Measurements from ENCODE around the gene SLC1A3. TPM values are rescaled to one million over a fixed set of nuclear protein-coding genes. Genes with fewer than 3 reads are reported as not detected.

Gene SLC1A3
- total and polyA plus RNA-seq, 2 donors (not counting 1 experiment from before 2014, with no cell fraction given) = 0.37 TPM; not detected in 1

DNA sequence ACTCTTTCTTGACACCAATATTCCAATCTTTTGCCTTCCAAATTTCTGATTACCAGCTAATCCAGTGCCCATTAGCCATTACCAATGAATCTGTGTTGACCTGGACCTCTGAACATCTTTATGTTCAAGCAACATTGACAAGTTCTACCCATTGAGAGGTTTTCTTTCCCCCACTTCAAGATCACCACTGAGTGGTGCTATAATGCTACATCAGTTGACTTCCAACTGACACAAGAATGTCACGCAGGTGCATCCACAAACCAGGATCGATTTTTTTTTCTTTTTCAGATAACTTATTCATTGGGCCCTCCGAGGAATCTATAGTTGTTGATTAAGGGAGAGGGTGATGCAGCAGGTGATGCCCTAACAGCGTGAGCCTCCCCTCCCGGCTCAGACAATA lies 102.6 kb downstream of the SLC1A3 start:
- H3K79me2 ChIP-seq (ENCODE audit: control insufficient read depth, insufficient read depth, low read length) = peaks cover 57% of the 10 kb centered on the region
- CTCF ChIA-PET = interaction anchor here (0.6 to 6.9 kb wide), 6 partner anchors 10 to 349 kb away, joined by 3 to 27 read pairs (median 4); no protein-coding TSS in a partner anchor
- no peak for ATAC-seq (ENCODE audit: low read depth)
- peaks cover 7 to 21% of the 10 kb centered on the region in 2 experiments for H3K36me3 ChIP-seq (replicated peaks in 1 of 2; ENCODE audit: control extremely low read depth in 1 of 2, control insufficient read depth in 1 of 2, extremely low read depth in 1 of 2, insufficient read depth in 2 of 2, low read length in 1 of 2)
- Mint-ChIP-seq H3K27ac (no peak overlapping the region), H3K27me3 (no peaks in the 10 kb centered on the region), H3K4me3 (no peak overlapping the region), H3K9me3 (ENCODE audit: insufficient read depth) (peaks cover 2% of the 10 kb centered on the region), H3K4me1 (peaks cover 2% of the 10 kb centered on the region)
- intact Hi-C loops (cut with micrococcal nuclease) = no loop called here
- WGBS (ENCODE audit: insufficient coverage) = no CpG with 5 or more reads among the region's 5 CpGs
- POLR2A ChIA-PET = no interaction called here
- H2AFZ ChIP-seq (ENCODE audit: insufficient read depth, low read depth, low read length, poor library complexity, severe bottlenecking) = no peak overlapping the region
- H3K9me3 ChIP-seq (ENCODE audit: control extremely low read depth in 1 of 3, control insufficient read depth in 2 of 3, insufficient read depth in 1 of 3, low read length in 2 of 3) = peaks cover 0 to 6% (median 0%) of the 10 kb centered on the region in 3 donors
- peaks cover 6% of the 10 kb centered on the region for H4K20me1 ChIP-seq (ENCODE audit: control insufficient read depth, insufficient read depth, low read length, poor library complexity, severe bottlenecking)
- no peaks in the 10 kb centered on the region for H3K4me1 ChIP-seq (ENCODE audit: control insufficient read depth in 2 of 2, insufficient read depth in 2 of 2, low read length in 2 of 2)
- DNase-seq = no peak
- no peaks in the 10 kb centered on the region for H3K27me3 ChIP-seq (replicated peaks in 1 of 4; ENCODE audit: control extremely low read depth in 1 of 4, control insufficient read depth in 3 of 4, insufficient read depth in 4 of 4, low read length in 3 of 4)
- no peak overlapping the region for H3K4me3 ChIP-seq (ENCODE audit: control extremely low read depth in 1 of 5, extremely low read depth in 1 of 5, insufficient read depth in 1 of 5, low read depth in 2 of 5, low read length in 4 of 5)
- H3K4me2 ChIP-seq (replicated peaks; ENCODE audit: low read depth, low read length, poor library complexity, severe bottlenecking) = no peak overlapping the region
- H3K9ac ChIP-seq (ENCODE audit: low read length) = no peak overlapping the region
- H3K27ac ChIP-seq (ENCODE audit: low read length in 2 of 2) = no peak overlapping the region
- no peak for TF ChIP-seq EZH2 (IDR thresholded peaks at IDR 0.05; ENCODE audit: borderline replicate concordance, insufficient read depth, low read depth, low read length, poor library complexity, severe bottlenecking)
- TF ChIP-seq CTCF (IDR thresholded peaks at IDR 0.05) = no peak

DNA sequence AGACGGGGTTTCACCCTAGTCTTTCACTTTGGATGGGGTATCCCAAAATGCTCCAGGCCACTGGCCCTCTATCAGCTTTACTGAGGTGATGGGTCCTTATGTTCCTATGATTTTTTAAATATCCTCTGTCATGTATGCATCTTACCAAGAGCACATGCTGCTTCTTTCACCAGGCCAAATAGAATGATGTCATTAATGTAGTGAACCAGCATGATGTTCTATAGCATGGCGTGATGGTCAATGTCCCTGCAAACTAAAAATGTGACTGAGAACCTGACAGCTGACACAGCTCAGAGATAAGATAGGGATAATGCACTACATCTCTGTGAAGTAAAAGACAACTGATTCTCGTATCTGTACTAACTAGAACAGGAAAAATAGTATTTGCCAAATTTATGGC lies 103.6 kb downstream of the SLC1A3 start:
- H3K79me2 ChIP-seq (ENCODE audit: control insufficient read depth, insufficient read depth, low read length) = peaks cover 67% of the 10 kb centered on the region
- ChIA-PET CTCF (interaction anchor here (0.7 to 6.9 kb wide), 6 partner anchors 13 to 166 kb away, joined by 3 to 27 read pairs (median 3); no protein-coding TSS in a partner anchor), POLR2A (no interaction called here)
- Mint-ChIP-seq H3K4me3 (no peak overlapping the region), H3K4me1 (peaks cover 2% of the 10 kb centered on the region), H3K27me3 (no peaks in the 10 kb centered on the region), H3K27ac (no peak overlapping the region), H3K9me3 (ENCODE audit: insufficient read depth) (peaks cover 2% of the 10 kb centered on the region)
- no peak overlapping the region for H3K27ac ChIP-seq (ENCODE audit: low read length in 2 of 2)
- ATAC-seq (ENCODE audit: low read depth) (no peak), DNase-seq (no peak)
- no peak overlapping the region for H2AFZ ChIP-seq (ENCODE audit: insufficient read depth, low read depth, low read length, poor library complexity, severe bottlenecking)
- peaks cover 9% of the 10 kb centered on the region for H4K20me1 ChIP-seq (ENCODE audit: control insufficient read depth, insufficient read depth, low read length, poor library complexity, severe bottlenecking)
- 100% methylated on average over 1 of the region's 3 CpGs for WGBS (ENCODE audit: insufficient coverage)
- H3K27me3 ChIP-seq (replicated peaks in 1 of 4; ENCODE audit: control extremely low read depth in 1 of 4, control insufficient read depth in 3 of 4, insufficient read depth in 4 of 4, low read length in 3 of 4) = no peaks in the 10 kb centered on the region
- no peaks in the 10 kb centered on the region for H3K4me1 ChIP-seq (ENCODE audit: control insufficient read depth in 2 of 2, insufficient read depth in 2 of 2, low read length in 2 of 2)
- no peak for TF ChIP-seq CTCF (IDR thresholded peaks at IDR 0.05)
- TF ChIP-seq EZH2 (IDR thresholded peaks at IDR 0.05; ENCODE audit: borderline replicate concordance, insufficient read depth, low read depth, low read length, poor library complexity, severe bottlenecking) = no peak
- peaks cover 0 to 6% (median 0%) of the 10 kb centered on the region in 3 donors for H3K9me3 ChIP-seq (ENCODE audit: control extremely low read depth in 1 of 3, control insufficient read depth in 2 of 3, insufficient read depth in 1 of 3, low read length in 2 of 3)
- no peak overlapping the region for H3K9ac ChIP-seq (ENCODE audit: low read length)
- peaks cover 5 to 18% of the 10 kb centered on the region in 2 experiments for H3K36me3 ChIP-seq (replicated peaks in 1 of 2; ENCODE audit: control extremely low read depth in 1 of 2, control insufficient read depth in 1 of 2, extremely low read depth in 1 of 2, insufficient read depth in 2 of 2, low read length in 1 of 2)
- H3K4me3 ChIP-seq (ENCODE audit: control extremely low read depth in 1 of 5, extremely low read depth in 1 of 5, insufficient read depth in 1 of 5, low read depth in 2 of 5, low read length in 4 of 5) = no peak overlapping the region
- intact Hi-C loops (cut with micrococcal nuclease) = no loop called here
- no peak overlapping the region for H3K4me2 ChIP-seq (replicated peaks; ENCODE audit: low read depth, low read length, poor library complexity, severe bottlenecking)

Measured in B cell (primary cell).